Endodermal cell (in vitro differentiated cells): Measurements from ENCODE around the gene EIF3B. TPM values are rescaled to one million over a fixed set of nuclear protein-coding genes. Genes with fewer than 3 reads are reported as not detected.
"Not testable (repeated sequence)": the region's sequence is repeated elsewhere in the genome, so short reads cannot be mapped to it uniquely, and the experiment has no call there.

ENCODE experiments used
- DNase-seq: peaks from one replicate; pipeline ENCODE4 v3.0.0-alpha.2; 2017
- H3K27ac ChIP-seq: 2 replicates; pipeline ENCODE4 v1.5.1; 2013; ENCODE audit warnings: mild to moderate bottlenecking, low read depth, low read length, moderate library complexity
- H3K27me3 ChIP-seq: 2 replicates; pipeline ENCODE4 v1.6.1; 2013; ENCODE audit warnings: mild to moderate bottlenecking, low read length, moderate library complexity; ENCODE audit not compliant: insufficient read depth, control insufficient read depth, poor library complexity, severe bottlenecking
- H3K36me3 ChIP-seq: 2 replicates; pipeline ENCODE4 v1.7.0; 2013; ENCODE audit warnings: mild to moderate bottlenecking, low read length, moderate library complexity; ENCODE audit not compliant: control insufficient read depth, insufficient read depth
- H3K4me1 ChIP-seq: one replicate; pipeline ENCODE4 v1.7.0; 2013; ENCODE audit warnings: low read length; ENCODE audit not compliant: control insufficient read depth, insufficient read depth
- H3K4me3 ChIP-seq: 2 replicates; pipeline ENCODE4 v1.5.1; 2013; ENCODE audit warnings: mild to moderate bottlenecking, low read length, moderate library complexity
- H3K9ac ChIP-seq: 2 replicates; pipeline ENCODE4 v1.6.1; 2013; ENCODE audit warnings: mild to moderate bottlenecking, low read length, moderate library complexity; ENCODE audit not compliant: poor library complexity, severe bottlenecking; ENCODE audit errors: extremely low read depth
- H3K9me3 ChIP-seq: 2 replicates; pipeline ENCODE4 v1.6.1; 2013; ENCODE audit warnings: mild to moderate bottlenecking, low read length, moderate library complexity; ENCODE audit not compliant: control insufficient read depth
- H3K27ac Mint-ChIP-seq: 2 replicates; pipeline ENCODE4 v1.8.0; 2020; ENCODE audit warnings: mixed read lengths
- H3K27me3 Mint-ChIP-seq: 2 replicates; pipeline ENCODE4 v1.8.0; 2021; ENCODE audit warnings: mild to moderate bottlenecking, mixed read lengths; ENCODE audit not compliant: insufficient read depth
- H3K36me3 Mint-ChIP-seq: 2 replicates; pipeline ENCODE4 v1.8.0; 2020; ENCODE audit warnings: low read depth, mixed read lengths
- H3K4me1 Mint-ChIP-seq: 2 replicates; pipeline ENCODE4 v1.8.0; 2020; ENCODE audit warnings: mixed read lengths
- H3K4me3 Mint-ChIP-seq: 2 replicates; pipeline ENCODE4 v1.8.0; 2020; ENCODE audit warnings: mild to moderate bottlenecking, moderate library complexity, mixed read lengths
- H3K9me3 Mint-ChIP-seq: 2 replicates; pipeline ENCODE4 v1.8.0; 2020; ENCODE audit warnings: mild to moderate bottlenecking, mixed read lengths
- CTCF ChIP-seq: fragments of 200-600 bp; sonication (generic); conservative IDR thresholded peaks from 2 replicates; pipeline ENCODE4 v1.5.0; 2021; ENCODE audit warnings: antibody characterized with exemption, mild to moderate bottlenecking
- WGBS, 2 experiments: methylation state at CpG; one replicate each; pipeline versions ENCODE4 v1.1.5 to v1.1.7; 2013; ENCODE audit warnings: missing lambda C conversion rate in 2 of 2, mixed read lengths in 1 of 2; ENCODE audit not compliant: insufficient coverage in 1 of 2, insufficient read length in 1 of 2; 5-methylcytosine and 5-hydroxymethylcytosine counted together
- total RNA-seq, 2 donors: library from RNA; stranded (reverse); fragmentation: NEBNext Ultra II Directional in 1 of 2; extraction: Animal tissue kit (Norgen Biotek cat#: 25700) in 1 of 2; gene quantifications; 2 replicates in 1 of 2; 3 replicates in 1 of 2; pipeline ENCODE4 v1.2.1, GENCODE V29; 2021

EIF3B gene
- total RNA-seq, 2 donors from 2014 or later: 172 to 220 TPM

GRCh38 chr7:2381881-2382509 lies 27.4 kb downstream of the EIF3B start:
- Mint-ChIP-seq H3K36me3 (peaks cover 48% of the 10 kb centered on the region), H3K27ac (no peak overlapping the region)
- DNase-seq: no peak

GRCh38 chr7:2383543-2384274 lies 29.1 kb downstream of the EIF3B start:
- Histone ChIP-seq H3K36me3 (peaks cover 32% of the 10 kb centered on the region), H3K4me3 (no peak overlapping the region), H3K4me1 (no peaks in the 10 kb centered on the region), H3K27me3 (no peaks in the 10 kb centered on the region), H3K9me3 (no peaks in the 10 kb centered on the region), H3K9ac (no peak overlapping the region), H3K27ac (no peak overlapping the region)
- WGBS, 2 experiments: 91 to 92% methylated on average over 15 to 29 of the region's 29 CpGs
- DNase-seq: no peak
- Mint-ChIP-seq H3K9me3 (no peaks in the 10 kb centered on the region), H3K27ac (no peak overlapping the region), H3K27me3 (no peaks in the 10 kb centered on the region), H3K36me3 (peaks cover 36% of the 10 kb centered on the region), H3K4me3 (no peak overlapping the region), H3K4me1 (no peaks in the 10 kb centered on the region)
- TF ChIP-seq CTCF: no peak

More at GRCh38 chr7:2381881-2382509, 27.4 kb downstream of the EIF3B start:
- Histone ChIP-seq H3K9me3 (no peaks in the 10 kb centered on the region), H3K4me1 (no peaks in the 10 kb centered on the region), H3K27me3 (no peaks in the 10 kb centered on the region), H3K27ac (no peak overlapping the region), H3K4me3 (no peak overlapping the region), H3K36me3 (peaks cover 44% of the 10 kb centered on the region), H3K9ac (no peak overlapping the region)
- Mint-ChIP-seq H3K9me3 (no peaks in the 10 kb centered on the region), H3K4me3 (no peak overlapping the region), H3K27me3 (no peaks in the 10 kb centered on the region), H3K4me1 (no peaks in the 10 kb centered on the region)
- no peak for TF ChIP-seq CTCF
- WGBS, 2 experiments: 96 to 98% methylated on average over 16 to 21 of the region's 21 CpGs

GRCh38 chr7:2384354-2385243 lies 30.0 kb downstream of the EIF3B start:
- H3K9me3 Mint-ChIP-seq: no peaks in the 10 kb centered on the region
- no peak overlapping the region for H3K9ac ChIP-seq
- peak; percentile 48 for TF ChIP-seq CTCF

GRCh38 chr7:2386122-2386521 lies 31.5 kb downstream of the EIF3B start:
- H3K27ac Mint-ChIP-seq, H3K27me3 Mint-ChIP-seq, H3K27me3 ChIP-seq, DNase-seq, H3K4me3 ChIP-seq, H3K9ac ChIP-seq, H3K9me3 Mint-ChIP-seq, H3K4me3 Mint-ChIP-seq, H3K9me3 ChIP-seq, H3K4me1 ChIP-seq, H3K27ac ChIP-seq: not testable (repeated sequence)
- Mint-ChIP-seq H3K4me1 (peaks cover 15% of the 10 kb centered on the region), H3K36me3 (peaks cover 14% of the 10 kb centered on the region)
- H3K36me3 ChIP-seq: peaks cover 15% of the 10 kb centered on the region
- 94 to 100% methylated on average over 6 to 9 of the region's 9 CpGs for WGBS, 2 experiments

More at GRCh38 chr7:2384354-2385243, 30.0 kb downstream of the EIF3B start:
- Mint-ChIP-seq H3K4me1 (peaks cover 4% of the 10 kb centered on the region), H3K27ac (peak overlapping the region; percentile 39), H3K4me3 (no peak overlapping the region), H3K27me3 (no peaks in the 10 kb centered on the region), H3K36me3 (peaks cover 28% of the 10 kb centered on the region)
- Histone ChIP-seq H3K4me3 (no peak overlapping the region), H3K36me3 (peaks cover 23% of the 10 kb centered on the region), H3K27ac (no peak overlapping the region), H3K27me3 (no peaks in the 10 kb centered on the region), H3K9me3 (no peaks in the 10 kb centered on the region), H3K4me1 (no peaks in the 10 kb centered on the region)
- WGBS, 2 experiments: 89 to 93% methylated on average over 13 to 19 of the region's 19 CpGs
- DNase-seq: peak; percentile 59
